GM19467 (cell line): ENCODE results near the gene OR4C45.
"Not testable (repeated sequence)": the region's sequence is repeated elsewhere in the genome, so short reads cannot be mapped to it uniquely, and the experiment has no call there.

Experiments used
- ATAC-seq: cut with Tn5 transposase; IDR thresholded peaks from one replicate; pipeline ENCODE4 v1.9.1; 2021; ENCODE audit warnings: mild to moderate bottlenecking, moderate library complexity; ENCODE audit not compliant: unreplicated experiment

OR4C45 gene

GRCh38 chr11:50032574-50032973 is at the start of gene OR4C45:
Gene OR4C45, plus strand, starts transcription at chr11:50032874.
- no peak for ATAC-seq

DNA sequence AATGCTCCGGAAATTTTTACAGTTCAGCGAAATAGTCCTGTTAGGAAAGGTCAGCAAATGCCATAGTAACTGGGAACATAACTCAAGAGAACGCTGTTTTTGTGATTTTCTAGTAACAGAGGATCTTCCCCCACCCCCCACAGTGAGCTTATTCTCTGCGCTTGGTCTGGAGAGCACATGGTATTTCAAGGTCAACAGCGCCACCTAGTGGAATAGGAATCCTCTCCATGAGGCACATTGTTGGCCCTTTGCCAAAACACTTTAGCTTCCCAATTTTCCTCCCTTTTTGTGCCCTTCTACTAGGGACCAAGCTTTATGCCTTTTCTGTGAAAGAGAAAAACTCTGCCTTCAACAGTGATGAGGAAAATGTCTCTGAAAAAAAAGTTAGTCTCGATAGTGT is 37.1 kb upstream of the OR4C45 start:
- ATAC-seq: no peak

- no peak for ATAC-seq
Observed at GRCh38 chr11:50030193-50030592, 2.5 kb upstream of the OR4C45 start.

- not testable (repeated sequence) for ATAC-seq
Observed at GRCh38 chr11:50036239-50036638, 3.6 kb downstream of the OR4C45 start.

GRCh38 chr11:50037251-50037650 is 4.6 kb downstream of the OR4C45 start:
- ATAC-seq: no peak

DNA sequence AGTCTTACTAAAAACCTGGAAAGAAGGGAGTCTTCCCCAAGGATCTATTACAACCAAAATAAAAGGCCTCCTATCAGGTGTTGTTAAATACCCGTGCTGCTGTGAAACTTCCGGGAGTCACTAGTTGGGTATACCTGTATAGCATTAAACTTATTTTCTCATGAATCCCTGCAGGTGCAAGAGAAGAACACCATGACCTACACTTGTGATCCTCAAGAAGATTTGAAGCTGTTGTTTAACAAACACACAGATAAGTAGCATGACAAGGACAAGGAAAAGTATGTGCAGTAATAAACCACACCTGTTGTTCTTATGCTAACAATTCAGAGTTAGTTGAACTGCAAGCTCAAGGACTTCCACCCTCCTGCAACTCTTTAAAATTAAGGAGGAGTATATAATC is 12.0 kb downstream of the OR4C45 start:
- no peak for ATAC-seq

GRCh38 chr11:50063056-50063455 is 30.4 kb downstream of the OR4C45 start:
- not testable (repeated sequence) for ATAC-seq

DNA sequence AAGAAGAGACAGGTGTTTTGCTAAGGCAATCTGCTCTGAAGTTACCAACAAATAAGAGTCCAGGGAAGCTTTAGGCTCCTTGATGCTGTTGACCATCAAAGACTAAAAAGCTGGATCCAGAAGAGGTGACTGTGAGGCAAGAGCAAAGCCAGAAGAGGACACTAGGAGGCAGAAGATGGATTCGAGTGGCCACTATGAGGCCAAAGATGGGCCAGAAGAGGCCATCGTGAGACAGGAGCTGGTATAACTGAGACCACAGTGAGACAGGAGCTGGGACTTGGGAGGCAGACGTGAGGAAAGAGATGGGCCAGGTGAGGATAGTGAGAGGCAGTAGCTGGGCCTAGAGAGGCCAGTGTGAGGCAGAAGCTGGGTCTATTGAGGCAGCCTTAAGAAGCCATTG is 37.7 kb downstream of the OR4C45 start:
- ATAC-seq: no peak

GRCh38 chr11:50071584-50072225 is 39.0 kb downstream of the OR4C45 start:
- ATAC-seq: no peak

DNA sequence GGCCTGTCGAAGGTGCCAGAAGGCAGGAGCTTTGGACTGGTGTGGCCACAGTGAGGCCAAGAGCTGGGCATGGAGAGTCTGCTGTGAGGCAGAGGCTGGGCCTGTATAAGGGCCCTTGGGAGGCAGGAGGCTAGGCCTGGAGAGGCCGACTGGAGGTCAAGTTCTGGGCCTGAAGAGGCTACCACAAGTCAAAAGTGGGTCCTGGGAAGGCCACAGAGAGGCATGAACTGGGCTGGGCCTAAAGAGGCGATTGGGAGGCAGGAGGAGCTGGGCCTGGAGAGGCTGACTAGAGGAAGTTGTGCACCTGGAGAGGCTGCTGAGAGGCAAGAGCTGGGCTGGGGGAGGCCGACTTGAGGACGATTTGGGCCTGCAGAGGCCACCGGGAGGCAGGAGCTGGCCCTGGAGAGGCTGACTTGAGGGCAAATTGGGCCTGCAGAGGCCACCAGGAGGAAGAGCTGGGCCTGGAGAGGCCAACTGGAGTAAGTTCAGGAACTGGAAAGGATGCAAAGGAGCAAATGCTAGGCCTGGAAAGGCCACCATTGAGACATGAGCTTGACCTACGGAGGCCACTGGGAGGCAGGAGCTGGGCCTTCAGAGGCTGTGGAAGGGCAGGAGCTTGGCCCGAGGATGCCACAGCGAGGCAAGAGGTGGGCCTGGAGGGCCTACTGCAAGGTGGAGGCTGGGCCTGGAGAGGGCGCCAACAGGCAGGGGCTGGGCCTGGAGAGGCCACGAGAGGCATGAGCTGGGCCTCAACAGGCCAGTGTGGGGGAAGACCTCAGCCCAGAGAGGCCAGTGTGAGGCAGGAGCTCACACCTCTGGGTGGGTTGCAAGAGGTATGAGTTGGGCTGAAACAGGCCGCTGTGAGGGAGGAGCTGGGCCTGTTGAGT is 39.8 kb downstream of the OR4C45 start:
- ATAC-seq: no peak

DNA sequence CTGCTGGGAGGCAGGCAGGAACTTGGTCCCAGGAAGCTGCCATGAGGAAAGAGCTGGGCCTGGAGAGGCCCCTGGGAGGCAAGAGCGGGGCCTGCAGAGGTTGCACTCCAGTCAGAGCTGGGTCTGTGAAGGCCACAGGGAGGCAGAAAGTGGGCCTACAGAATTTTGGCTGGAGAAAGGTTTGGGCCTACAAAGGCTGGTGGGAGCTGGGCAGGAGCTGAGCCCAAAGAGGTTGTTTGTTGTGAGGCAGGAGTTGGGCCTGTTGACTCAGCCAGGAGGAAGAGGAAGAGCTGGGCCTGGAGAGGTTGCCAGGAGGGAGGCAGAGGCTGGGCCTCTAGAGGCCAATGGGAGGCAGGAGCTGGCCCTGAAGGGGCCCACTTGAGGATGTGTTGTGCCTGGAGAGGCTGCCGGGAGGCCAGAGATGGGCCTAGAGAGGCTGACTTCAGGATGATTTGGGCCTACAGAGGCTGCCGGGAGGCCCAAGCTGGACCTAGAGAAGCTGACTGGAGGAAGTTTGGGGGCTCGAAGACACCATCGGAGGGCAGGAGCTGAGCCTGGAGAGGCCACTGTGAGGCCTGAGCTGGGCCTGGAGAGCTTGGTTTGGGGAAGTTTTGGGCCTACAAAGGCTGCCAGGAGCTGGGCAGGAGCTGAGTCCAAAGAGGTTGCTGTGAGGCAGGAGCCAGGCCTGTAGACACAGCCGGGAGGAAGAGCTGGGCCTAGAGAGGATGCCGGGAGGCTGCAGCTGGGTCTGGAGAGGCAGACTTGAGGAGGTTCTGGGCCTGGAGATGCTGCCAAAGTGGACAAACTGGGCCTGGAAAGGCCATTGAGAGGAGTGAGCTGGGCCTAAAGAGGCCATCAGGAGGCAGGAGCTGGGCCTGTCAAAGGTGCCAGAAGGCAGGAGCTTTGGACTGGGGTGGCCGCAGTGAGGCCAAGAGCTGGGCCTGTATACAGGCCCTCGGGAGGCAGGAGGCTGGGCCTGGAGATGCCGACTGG is 40.7 kb downstream of the OR4C45 start:
- ATAC-seq: no peak

- ATAC-seq: no peak
Observed at GRCh38 chr11:50074161-50074560, 41.5 kb downstream of the OR4C45 start.

DNA sequence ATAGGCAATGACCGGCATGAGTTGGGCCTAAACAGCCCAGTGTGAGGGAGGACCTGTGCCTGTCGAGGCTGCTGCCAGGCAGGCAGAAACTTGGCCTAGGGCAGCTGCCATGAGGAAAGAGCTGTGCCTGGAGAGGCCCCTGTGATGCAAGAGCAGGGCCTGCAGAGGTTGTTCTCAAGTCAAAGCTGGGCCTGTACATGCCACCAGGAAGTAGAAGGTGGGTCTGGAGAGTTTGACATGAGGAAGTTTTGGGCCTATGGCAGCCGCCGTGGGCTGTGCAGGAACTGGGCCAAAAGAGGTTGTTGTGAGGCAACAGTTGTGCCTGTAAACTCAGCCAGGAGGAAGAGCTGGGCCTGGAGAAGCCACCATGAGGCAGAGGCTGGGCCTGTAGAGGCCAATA is 43.2 kb downstream of the OR4C45 start:
- ATAC-seq: no peak

DNA sequence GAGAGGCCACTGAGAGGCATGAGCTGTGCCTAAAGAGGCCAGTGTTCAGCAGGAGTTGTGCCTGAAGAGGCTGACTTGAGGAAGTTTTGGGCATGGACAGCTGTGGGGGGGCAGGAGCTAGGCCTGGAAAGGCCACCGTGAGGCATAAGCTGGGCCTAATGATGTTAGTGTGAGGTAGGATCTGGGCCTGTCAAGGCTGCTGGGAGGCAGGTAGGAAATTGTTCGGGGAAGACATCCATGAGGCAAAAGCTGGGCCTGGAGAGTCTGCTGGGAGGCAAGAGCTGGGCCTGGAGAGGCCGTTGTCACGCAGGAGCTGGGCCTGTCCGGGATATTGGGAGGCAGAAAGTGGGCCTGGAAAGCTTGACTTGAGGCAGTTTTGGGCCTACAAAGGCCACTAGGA is 44.9 kb downstream of the OR4C45 start:
- no peak for ATAC-seq

GRCh38 chr11:50078001-50078400 is 45.3 kb downstream of the OR4C45 start:
- ATAC-seq: no peak

DNA sequence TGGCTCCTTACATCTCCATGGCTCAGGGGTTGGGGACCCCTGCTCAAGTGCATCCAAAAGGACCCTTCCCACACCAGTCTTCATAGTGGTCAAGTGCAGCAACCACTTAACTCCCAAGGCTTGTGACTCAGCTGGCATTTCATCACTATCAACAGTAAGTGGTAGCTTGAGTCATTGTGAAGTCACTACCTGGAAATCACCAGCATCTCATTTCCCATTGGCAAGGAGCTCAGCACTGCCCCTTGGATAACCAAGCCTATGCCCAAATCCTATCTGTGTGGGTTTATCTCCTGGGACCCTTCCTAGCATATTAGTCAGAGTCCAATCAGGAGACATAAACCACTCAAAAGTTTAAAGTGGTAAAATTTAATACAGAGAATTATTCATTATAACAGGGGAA is 46.3 kb downstream of the OR4C45 start:
- ATAC-seq: not testable (repeated sequence)

GRCh38 chr11:50080256-50080655 is 47.6 kb downstream of the OR4C45 start:
- no peak for ATAC-seq
